GM19452 (cell line): Measurements from ENCODE around the gene FAM240A.

Experiments used
- ATAC-seq: cut with Tn5 transposase; IDR thresholded peaks from one replicate; pipeline ENCODE4 v1.9.1; 2021; ENCODE audit not compliant: unreplicated experiment

FAM240A gene

GRCh38 chr3:46661776-46662766 is 49.7 kb downstream of the FAM240A start:
- no peak for ATAC-seq

- ATAC-seq: no peak
Measured at GRCh38 chr3:46662771-46663551, 50.6 kb downstream of the FAM240A start.

GRCh38 chr3:46663591-46664135 is 51.3 kb downstream of the FAM240A start:
- no peak for ATAC-seq

- ATAC-seq: no peak
Measured at GRCh38 chr3:46664188-46664970, 52.1 kb downstream of the FAM240A start.

- no peak for ATAC-seq
Measured at GRCh38 chr3:46664971-46665762, 52.8 kb downstream of the FAM240A start.

- ATAC-seq: no peak
Measured at GRCh38 chr3:46665763-46666452, 53.6 kb downstream of the FAM240A start.

- ATAC-seq: no peak
Measured at GRCh38 chr3:46666453-46666845, 54.1 kb downstream of the FAM240A start.

- no peak for ATAC-seq
Measured at GRCh38 chr3:46667061-46667621, 54.8 kb downstream of the FAM240A start.

GRCh38 chr3:46667657-46668056 is 55.3 kb downstream of the FAM240A start:
- ATAC-seq: no peak

- no peak for ATAC-seq
Measured at GRCh38 chr3:46668116-46668515, 55.8 kb downstream of the FAM240A start.

- no peak for ATAC-seq
Measured at GRCh38 chr3:46668591-46668990, 56.3 kb downstream of the FAM240A start.

- no peak for ATAC-seq
Measured at GRCh38 chr3:46669191-46669999, 57.1 kb downstream of the FAM240A start.

GRCh38 chr3:46670000-46670890 is 57.9 kb downstream of the FAM240A start:
- no peak for ATAC-seq

GRCh38 chr3:46670891-46671427 is 58.6 kb downstream of the FAM240A start:
- no peak for ATAC-seq

GRCh38 chr3:46671541-46672348 is 59.4 kb downstream of the FAM240A start:
- no peak for ATAC-seq

GRCh38 chr3:46672349-46672695 is 60.0 kb downstream of the FAM240A start:
- no peak for ATAC-seq
